ENCODE data around the gene LZTS3.

- TF ChIP-seq EZH2 (IDR thresholded peaks at IDR 0.05; ENCODE audit: insufficient read depth, poor library complexity, severe bottlenecking), result no peak
- no peak for TF ChIP-seq EZH2phosphoT487 (IDR thresholded peaks at IDR 0.05; ENCODE audit: insufficient read depth, low read depth)
Observed at GRCh38 chr20:3210346-3210745, 37.0 kb upstream of the LZTS3 start.

Measured in GM23248 (cell line).